PC-9 (cell line): Measurements from ENCODE around the gene SGCE. TPM values are rescaled to one million over a fixed set of nuclear protein-coding genes. Genes with fewer than 3 reads are reported as not detected.

Source experiments
- BruUV-seq: library from RNA; stranded (reverse); fragments of 400-500 nt; replicated peaks from 2 replicates; lab custom pipeline; 2021; lab: Mats Ljungman, UMichigan
- CTCF ChIA-PET: fragments of 300-600 bp; sonication (Branson Sonifier 250); formaldehyde crosslinking; loops from one replicate; lab custom pipeline; 2022; ENCODE audit warnings: antibody characterized with exemption; lab: Charles Lee
- POLR2A ChIA-PET: fragments of 300-600 bp; sonication (Branson Sonifier 250); formaldehyde crosslinking; loops from one replicate; lab custom pipeline; 2022; ENCODE audit warnings: antibody characterized with exemption; ENCODE audit not compliant: unreplicated experiment; lab: Charles Lee
- DNase-seq, 2 experiments: peaks; one replicate each; pipeline versions ENCODE4 v3.0.0 to v3.0.0-alpha.2; 2015 to 2022; ENCODE audit warnings: mixed read lengths in 1 of 2
- H2AFZ ChIP-seq: fragments of 200-600 bp; sonication (generic); 2 replicates; pipeline ENCODE4 v1.8.1; 2017; ENCODE audit warnings: antibody characterized with exemption
- H3F3A ChIP-seq: fragments of 200-600 bp; sonication (generic); 2 replicates; pipeline ENCODE4 v1.8.1; 2017; ENCODE audit warnings: antibody characterized with exemption, mild to moderate bottlenecking, low read depth; ENCODE audit not compliant: insufficient read depth
- H3K27ac ChIP-seq: fragments of 200-600 bp; sonication (generic); 2 replicates; pipeline ENCODE4 v1.6.1; 2016; ENCODE audit warnings: mixed run types
- H3K27me3 ChIP-seq: fragments of 200-600 bp; sonication (generic); 2 replicates; pipeline ENCODE4 v1.6.1; 2016; ENCODE audit warnings: low read depth, mixed run types; ENCODE audit not compliant: insufficient read depth
- H3K36me3 ChIP-seq: fragments of 200-600 bp; sonication (generic); 2 replicates; pipeline ENCODE4 v1.6.1; 2016; ENCODE audit warnings: low read depth, mixed run types
- H3K4me1 ChIP-seq: fragments of 200-600 bp; sonication (generic); replicated peaks from 2 replicates; pipeline ENCODE4 v1.6.1; 2016; ENCODE audit warnings: mixed run types; ENCODE audit not compliant: insufficient read depth
- H3K4me2 ChIP-seq: fragments of 200-600 bp; sonication (generic); 2 replicates; pipeline ENCODE4 v1.6.1; 2017; ENCODE audit warnings: mixed run types
- H3K4me3 ChIP-seq: fragments of 200-600 bp; sonication (generic); 2 replicates; pipeline ENCODE4 v1.6.1; 2016; ENCODE audit warnings: mixed run types
- H3K79me2 ChIP-seq: fragments of 200-600 bp; sonication (generic); 2 replicates; pipeline ENCODE4 v1.6.1; 2017; ENCODE audit warnings: low read depth, mixed run types
- H3K9me2 ChIP-seq: fragments of 200-600 bp; sonication (generic); 2 replicates; pipeline ENCODE4 v1.8.1; 2017; ENCODE audit warnings: mild to moderate bottlenecking; ENCODE audit not compliant: insufficient read depth
- H3K9me3 ChIP-seq: fragments of 200-600 bp; sonication (generic); 2 replicates; pipeline ENCODE4 v1.8.1; 2016; ENCODE audit warnings: low read depth; ENCODE audit not compliant: insufficient read depth
- H4K20me1 ChIP-seq: fragments of 200-600 bp; sonication (generic); 2 replicates; pipeline ENCODE4 v1.8.1; 2017; ENCODE audit not compliant: insufficient read depth
- EZH2 ChIP-seq: fragments of 200-600 bp; sonication (generic); IDR thresholded peaks from 2 replicates; pipeline ENCODE4 v1.8.0; 2017; ENCODE audit warnings: antibody characterized with exemption, low read depth
- intact Hi-C: fragments of 100-400 bp; cut with micrococcal nuclease; formaldehyde crosslinking; loops from one replicate; pipeline ENCODE4 v1.10.0; 2022; ENCODE audit not compliant: unreplicated experiment
- total RNA-seq: library from RNA; stranded (reverse); gene quantifications from 2 replicates; pipeline ENCODE4 v1.2.3, GENCODE V29; 2021
- TF ChIP-seq, protein P1 (sequence below): fragments of 200-600 bp; sonication (generic); conservative IDR thresholded peaks from 2 replicates; pipeline ENCODE4 v1.6.1; 2017; ENCODE audit warnings: mixed run types, antibody characterized with exemption, mild to moderate bottlenecking, moderate library complexity

SGCE gene
- total RNA-seq, 1 experiment from 2014 or later, result 37.7 TPM

DNA sequence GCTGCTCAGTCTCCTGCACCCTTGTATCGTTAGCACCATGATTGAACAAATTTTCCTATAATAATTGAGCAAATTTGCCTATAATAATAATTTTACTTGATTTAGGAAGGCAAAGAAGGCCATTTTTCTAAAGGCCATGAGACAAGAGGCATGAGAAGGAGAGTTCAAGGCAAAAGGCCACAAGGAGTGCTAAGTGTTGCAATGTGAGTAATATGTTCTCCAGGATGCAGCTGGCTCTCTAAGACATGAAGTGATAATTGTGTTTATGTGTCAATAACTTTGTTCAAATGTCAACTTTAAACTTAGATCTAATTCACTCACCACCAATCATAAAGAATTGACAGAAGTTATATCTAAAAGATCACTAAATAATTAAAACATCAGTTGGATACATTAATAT, 53.8 kb downstream of the SGCE start:
- POLR2A ChIA-PET, result no interaction called here
- H3K36me3 ChIP-seq, result 0 out of 2 replicates have a peak, but pooled peaks cover 4% of the 10 kb centered on the region
- H3K27me3 ChIP-seq, result no peaks in the 10 kb centered on the region
- TF ChIP-seq EZH2, result no peak
- TF ChIP-seq, protein P1, sequence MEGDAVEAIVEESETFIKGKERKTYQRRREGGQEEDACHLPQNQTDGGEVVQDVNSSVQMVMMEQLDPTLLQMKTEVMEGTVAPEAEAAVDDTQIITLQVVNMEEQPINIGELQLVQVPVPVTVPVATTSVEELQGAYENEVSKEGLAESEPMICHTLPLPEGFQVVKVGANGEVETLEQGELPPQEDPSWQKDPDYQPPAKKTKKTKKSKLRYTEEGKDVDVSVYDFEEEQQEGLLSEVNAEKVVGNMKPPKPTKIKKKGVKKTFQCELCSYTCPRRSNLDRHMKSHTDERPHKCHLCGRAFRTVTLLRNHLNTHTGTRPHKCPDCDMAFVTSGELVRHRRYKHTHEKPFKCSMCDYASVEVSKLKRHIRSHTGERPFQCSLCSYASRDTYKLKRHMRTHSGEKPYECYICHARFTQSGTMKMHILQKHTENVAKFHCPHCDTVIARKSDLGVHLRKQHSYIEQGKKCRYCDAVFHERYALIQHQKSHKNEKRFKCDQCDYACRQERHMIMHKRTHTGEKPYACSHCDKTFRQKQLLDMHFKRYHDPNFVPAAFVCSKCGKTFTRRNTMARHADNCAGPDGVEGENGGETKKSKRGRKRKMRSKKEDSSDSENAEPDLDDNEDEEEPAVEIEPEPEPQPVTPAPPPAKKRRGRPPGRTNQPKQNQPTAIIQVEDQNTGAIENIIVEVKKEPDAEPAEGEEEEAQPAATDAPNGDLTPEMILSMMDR, result no peak
- no peaks in the 10 kb centered on the region; the same call in 1 of the 2 replicates for H3K9me2 ChIP-seq
- no peak overlapping the region for H2AFZ ChIP-seq
- CTCF ChIA-PET, result no interaction called here
- H3K27ac ChIP-seq, result no peak overlapping the region
- H4K20me1 ChIP-seq, result no peaks in the 10 kb centered on the region
- H3K4me2 ChIP-seq, result no peak overlapping the region
- no peaks in the 10 kb centered on the region for H3K4me1 ChIP-seq
- H3K9me3 ChIP-seq, result no peaks in the 10 kb centered on the region
- H3F3A ChIP-seq, result no peaks in the 10 kb centered on the region
- DNase-seq, result no peak
- no peak overlapping the region for H3K4me3 ChIP-seq
- intact Hi-C loops, result no loop called here
- BruUV-seq, result no TSS peak
- H3K79me2 ChIP-seq, result no peaks in the 10 kb centered on the region

DNA sequence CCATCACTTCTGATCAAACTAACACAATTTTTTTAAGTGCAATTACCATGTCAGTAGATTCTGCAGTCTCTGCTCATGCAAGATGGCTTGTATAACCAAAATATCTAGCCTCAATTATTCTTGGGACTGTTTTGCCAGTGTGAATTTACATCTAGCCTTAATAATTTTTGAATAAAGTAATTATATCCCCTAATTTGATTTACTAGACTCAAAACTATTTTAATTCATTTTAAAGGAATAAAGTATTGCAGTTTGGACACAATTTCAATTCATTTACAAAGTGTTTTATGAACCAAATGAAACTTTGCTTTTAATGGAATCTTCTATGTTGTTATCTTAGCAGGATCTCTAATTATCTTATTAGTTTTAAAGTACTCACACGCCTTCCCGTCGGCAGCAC, 55.7 kb downstream of the SGCE start:
- no TSS peak for BruUV-seq
- Histone ChIP-seq H3K36me3 (0 out of 2 replicates have a peak, but pooled peaks cover 4% of the 10 kb centered on the region), H3F3A (no peaks in the 10 kb centered on the region), H3K4me2 (no peak overlapping the region), H3K4me3 (no peak overlapping the region), H3K79me2 (no peaks in the 10 kb centered on the region), H2AFZ (no peak overlapping the region), H3K9me3 (no peaks in the 10 kb centered on the region), H3K27me3 (no peaks in the 10 kb centered on the region), H3K9me2 (no peaks in the 10 kb centered on the region), H4K20me1 (no peaks in the 10 kb centered on the region), H3K27ac (no peak overlapping the region), H3K4me1 (no peaks in the 10 kb centered on the region)
- ChIA-PET POLR2A (no interaction called here), CTCF (no interaction called here)
- intact Hi-C loops, result no loop called here
- no peak for DNase-seq
- TF ChIP-seq EZH2, result no peak
- TF ChIP-seq, protein P1, result no peak

DNA sequence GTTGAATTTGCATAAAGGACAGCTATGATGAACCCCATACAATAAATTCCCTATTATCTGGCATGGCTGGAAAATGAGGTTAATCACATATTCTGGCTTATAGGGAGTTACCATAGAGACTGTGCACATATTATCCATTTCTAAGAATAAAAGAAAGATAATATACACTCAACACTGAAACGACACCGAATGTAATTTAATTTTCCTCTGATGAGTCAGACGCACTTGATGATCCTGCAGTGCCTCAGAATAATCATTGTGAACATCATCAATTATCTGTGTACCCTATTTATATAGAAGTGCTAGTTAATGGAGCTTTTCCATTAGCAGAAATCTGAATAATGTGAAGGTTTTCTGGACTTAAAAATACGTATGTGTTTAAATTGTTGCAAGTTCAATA, 60.2 kb downstream of the SGCE start:
- H3K9me2 ChIP-seq, result no peaks in the 10 kb centered on the region
- no peaks in the 10 kb centered on the region for H3F3A ChIP-seq
- no peaks in the 10 kb centered on the region for H4K20me1 ChIP-seq
- TF ChIP-seq, protein P1, result no peak
- no peak for TF ChIP-seq EZH2
- H3K27me3 ChIP-seq, result no peaks in the 10 kb centered on the region
- intact Hi-C loops, result no loop called here
- ChIA-PET CTCF (no interaction called here), POLR2A (no interaction called here)
- H3K27ac ChIP-seq, result no peak overlapping the region
- no peaks in the 10 kb centered on the region; the same call in 1 of the 2 replicates for H3K9me3 ChIP-seq
- no TSS peak for BruUV-seq
- no peaks in the 10 kb centered on the region for H3K79me2 ChIP-seq
- no peak overlapping the region for H3K4me2 ChIP-seq
- 0 out of 2 replicates have a peak, but pooled peaks cover 4% of the 10 kb centered on the region for H3K36me3 ChIP-seq
- H3K4me3 ChIP-seq, result no peak overlapping the region
- DNase-seq, result no peak
- H2AFZ ChIP-seq, result no peak overlapping the region
- H3K4me1 ChIP-seq, result no peaks in the 10 kb centered on the region
